HepG2 (cell line): ENCODE results near the gene FRMD8. TPM values are rescaled to one million over a fixed set of nuclear protein-coding genes. Genes with fewer than 3 reads are reported as not detected.

Experiments
- ATAC-seq: fragments of 200-7000 bp; cut with Tn5 transposase; 3 replicates; pipeline ENCODE4 v1.9.1; 2020; ENCODE audit warnings: mild to moderate bottlenecking, moderate library complexity
- BruUV-seq: library from RNA; stranded (reverse); fragments of 400-500 nt; replicated peaks from 2 replicates; lab custom pipeline; 2021; lab: Mats Ljungman, UMichigan
- CTCF ChIA-PET: fragments of 300-600 bp; formaldehyde crosslinking; extraction: SDS; loops from one replicate; lab custom pipeline; 2021; ENCODE audit warnings: low total read pairs, inconsistent platforms, low intra/inter-chr PET ratio; lab: Yijun Ruan, JAX
- POLR2A ChIA-PET: fragments of 350-600 bp; sonication (Branson Sonifier 250); formaldehyde crosslinking; loops from one replicate; lab custom pipeline; 2020; ENCODE audit warnings: antibody characterized with exemption, inconsistent platforms; lab: Yijun Ruan, JAX
- DNase-seq: peaks from one replicate; pipeline ENCODE4 v3.0.0-alpha.2; 2015; ENCODE audit warnings: low spot score
- FAIRE-seq: peaks from 3 replicates; lab custom pipeline; 2011; peaks lifted over from hg19 to GRCh38; lab: Jason Lieb, UNC
- H2AFZ ChIP-seq: one replicate; pipeline ENCODE4 v1.6.1; 2011; ENCODE audit warnings: low read length, inconsistent platforms
- H3K27ac ChIP-seq: fragments of 300-600 bp; 3 replicates; pipeline ENCODE4 v1.8.0; 2011; ENCODE audit warnings: mixed run types, mild to moderate bottlenecking, mixed read lengths, low read length, inconsistent platforms; ENCODE audit not compliant: insufficient read depth; ENCODE audit errors: extremely low read length
- H3K27me3 ChIP-seq, 2 experiments: fragments of 200-600 bp in 1 of 2; 2 replicates in 1 of 2; 3 replicates in 1 of 2; pipeline versions ENCODE4 v1.6.0 to v1.8.0; 2011; ENCODE audit warnings: low read length in 2 of 2, mild to moderate bottlenecking in 2 of 2, moderate library complexity in 2 of 2, inconsistent platforms in 1 of 2; ENCODE audit not compliant: insufficient read depth in 2 of 2, control insufficient read depth in 1 of 2
- H3K36me3 ChIP-seq, 2 experiments: fragments of 200-600 bp in 1 of 2; replicated peaks in 1 of 2; 2 replicates in 1 of 2; 3 replicates in 1 of 2; pipeline versions ENCODE4 v1.5.1 to v1.8.0; 2011; ENCODE audit warnings: low read length in 2 of 2, inconsistent platforms in 1 of 2; ENCODE audit not compliant: insufficient read depth in 2 of 2, control insufficient read depth in 1 of 2
- H3K4me1 ChIP-seq: 2 replicates; pipeline ENCODE4 v1.5.1; 2012; ENCODE audit warnings: low read length, inconsistent platforms; ENCODE audit not compliant: insufficient read depth
- H3K4me2 ChIP-seq: 2 replicates; pipeline ENCODE4 v1.6.0; 2011; ENCODE audit warnings: low read depth, low read length, inconsistent platforms
- H3K4me3 ChIP-seq, 3 experiments: fragments of 200-600 bp in 1 of 3; sonication (generic), shearing (Covaris generic) in 1 of 3; replicated peaks in 1 of 3; 2 replicates each; pipeline ENCODE4 v1.5.1; 2011 to 2016; ENCODE audit warnings: low read length in 3 of 3, inconsistent platforms in 2 of 3, low read depth in 2 of 3, mild to moderate bottlenecking in 2 of 3, control low read depth in 1 of 3, mixed read lengths in 1 of 3; ENCODE audit not compliant: insufficient read depth in 1 of 3
- H3K79me2 ChIP-seq: one replicate; pipeline ENCODE4 v1.6.1; 2011; ENCODE audit warnings: low read length, inconsistent platforms; ENCODE audit not compliant: insufficient read depth
- H3K9ac ChIP-seq: 2 replicates; pipeline ENCODE4 v1.6.0; 2011; ENCODE audit warnings: mild to moderate bottlenecking, low read depth, low read length, inconsistent platforms; ENCODE audit not compliant: insufficient read depth
- H3K9me3 ChIP-seq: 2 replicates; pipeline ENCODE4 v1.5.1; 2012; ENCODE audit warnings: mild to moderate bottlenecking, low read length
- H4K20me1 ChIP-seq: 2 replicates; pipeline ENCODE4 v1.6.0; 2011; ENCODE audit warnings: inconsistent platforms, mild to moderate bottlenecking, low read length, moderate library complexity; ENCODE audit not compliant: insufficient read depth
- BHLHE40 ChIP-seq: IDR thresholded peaks from 2 replicates; pipeline ENCODE4 v1.6.1; 2011; ENCODE audit warnings: low read length, improper control_type of control experiment
- ZNF33B ChIP-seq: sonication (generic); formaldehyde crosslinking; IDR thresholded peaks from 2 replicates; pipeline ENCODE4 v1.5.1; 2020; ENCODE audit warnings: mild to moderate bottlenecking, missing genetic modification reagents
- ZNF644 ChIP-seq: IDR thresholded peaks from 2 replicates; pipeline ENCODE4 v1.6.1; 2016; ENCODE audit warnings: low read depth
- WGBS: methylation state at CpG from one replicate; pipeline ENCODE4 v1.1.6; 2017; ENCODE audit warnings: low lambda C conversion rate; 5-methylcytosine and 5-hydroxymethylcytosine counted together
- in situ Hi-C: cut with HindIII; loops from 2 replicates; pipeline ENCODE4 v1.10.0; 2017; ENCODE audit warnings: low pct_unique_long_range_greater_than_20kb; ENCODE audit not compliant: extremely low pct_ligation_motif_present
- intact Hi-C: fragments of 100-400 bp; cut with micrococcal nuclease; formaldehyde crosslinking; loops from one replicate; pipeline ENCODE4 v1.10.0; 2022; ENCODE audit not compliant: unreplicated experiment
- polyA plus RNA-seq, 8 experiments: library from polyadenylated mRNA; depleted of rRNA in 3 of 8; stranded (reverse) in 7 of 8; unstranded in 1 of 8; fragments of >200 nt; fragmentation: Illumina TruSeq in 4 of 8; extraction: Trizol in 4 of 8; gene quantifications; 2 replicates each; pipeline versions ENCODE4 v1.2.1 to v1.2.3, GENCODE V29; 2011 to 2016; ENCODE audit warnings: low read depth in 4 of 8, missing spikeins in 1 of 8, mixed read lengths in 1 of 8; ENCODE audit not compliant: insufficient read depth in 1 of 8
- total RNA-seq, 5 experiments: library from RNA; depleted of rRNA; stranded (reverse); fragments of >200 nt; fragmentation: Illumina TruSeq; extraction: Trizol; gene quantifications; 2 replicates each; pipeline ENCODE4 v1.2.3, GENCODE V29; 2016; ENCODE audit warnings: low read depth in 1 of 5
- TF ChIP-seq, protein P1 (sequence below): sonication (generic); formaldehyde crosslinking; IDR thresholded peaks from 2 replicates; pipeline ENCODE4 v1.8.0; 2022; ENCODE audit warnings: mild to moderate bottlenecking, missing genetic modification reagents, moderate library complexity
- TF ChIP-seq, protein P2 (sequence below): sonication (generic); formaldehyde crosslinking; IDR thresholded peaks from 2 replicates; pipeline ENCODE4 v1.5.1; 2020; ENCODE audit warnings: missing genetic modification reagents, mild to moderate bottlenecking, borderline replicate concordance
- TF ChIP-seq, protein P3 (sequence below): sonication (generic); formaldehyde crosslinking; IDR thresholded peaks from 2 replicates; pipeline ENCODE4 v1.4.0; 2020; ENCODE audit warnings: missing genetic modification reagents, borderline replicate concordance
- TF ChIP-seq, protein P4 (sequence below): sonication (generic); formaldehyde crosslinking; IDR thresholded peaks from 2 replicates; pipeline ENCODE4 v1.5.0; 2020; ENCODE audit warnings: mild to moderate bottlenecking, missing genetic modification reagents

The FRMD8 gene
- total and polyA plus RNA-seq, 2 of the 13 experiments (the other 11 are each of a cell fraction or from before 2014, with no cell fraction given): 5.8 to 20.6 TPM

DNA sequence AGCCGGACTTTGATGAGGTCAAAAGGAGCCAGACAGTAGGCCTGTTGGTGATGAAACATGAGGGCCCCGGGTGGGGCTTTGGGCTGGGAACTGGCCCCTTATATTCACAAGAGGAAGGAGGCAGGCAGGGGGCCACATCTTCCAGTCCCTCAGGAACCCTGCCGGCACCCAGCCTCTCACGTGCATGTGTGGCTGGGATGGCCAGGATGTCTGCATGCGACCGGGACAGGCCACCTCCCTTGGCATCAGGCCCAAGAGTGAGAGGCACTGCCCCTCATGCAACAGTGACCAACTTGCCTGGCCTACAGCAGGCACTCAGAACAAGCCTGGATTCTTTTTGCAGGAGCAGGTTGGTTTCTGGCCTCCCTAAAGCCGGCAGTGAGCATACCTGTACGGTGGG is 9.4 kb upstream of the FRMD8 start:
- Histone ChIP-seq H3K9me3 (no peaks in the 10 kb centered on the region), H3K79me2 (no peaks in the 10 kb centered on the region)
- TF ChIP-seq, protein P1, sequence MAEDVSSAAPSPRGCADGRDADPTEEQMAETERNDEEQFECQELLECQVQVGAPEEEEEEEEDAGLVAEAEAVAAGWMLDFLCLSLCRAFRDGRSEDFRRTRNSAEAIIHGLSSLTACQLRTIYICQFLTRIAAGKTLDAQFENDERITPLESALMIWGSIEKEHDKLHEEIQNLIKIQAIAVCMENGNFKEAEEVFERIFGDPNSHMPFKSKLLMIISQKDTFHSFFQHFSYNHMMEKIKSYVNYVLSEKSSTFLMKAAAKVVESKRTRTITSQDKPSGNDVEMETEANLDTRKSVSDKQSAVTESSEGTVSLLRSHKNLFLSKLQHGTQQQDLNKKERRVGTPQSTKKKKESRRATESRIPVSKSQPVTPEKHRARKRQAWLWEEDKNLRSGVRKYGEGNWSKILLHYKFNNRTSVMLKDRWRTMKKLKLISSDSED: no peak
- TF ChIP-seq, protein P2, sequence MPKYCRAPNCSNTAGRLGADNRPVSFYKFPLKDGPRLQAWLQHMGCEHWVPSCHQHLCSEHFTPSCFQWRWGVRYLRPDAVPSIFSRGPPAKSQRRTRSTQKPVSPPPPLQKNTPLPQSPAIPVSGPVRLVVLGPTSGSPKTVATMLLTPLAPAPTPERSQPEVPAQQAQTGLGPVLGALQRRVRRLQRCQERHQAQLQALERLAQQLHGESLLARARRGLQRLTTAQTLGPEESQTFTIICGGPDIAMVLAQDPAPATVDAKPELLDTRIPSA: no peak
- TF ChIP-seq BHLHE40 (0 out of 2 replicates have a peak, but pooled peaks have one; percentile 36), ZNF644 (CRISPR knock-in tag) (no peak), ZNF33B (CRISPR knock-in tag) (no peak)
- TF ChIP-seq, protein P3, sequence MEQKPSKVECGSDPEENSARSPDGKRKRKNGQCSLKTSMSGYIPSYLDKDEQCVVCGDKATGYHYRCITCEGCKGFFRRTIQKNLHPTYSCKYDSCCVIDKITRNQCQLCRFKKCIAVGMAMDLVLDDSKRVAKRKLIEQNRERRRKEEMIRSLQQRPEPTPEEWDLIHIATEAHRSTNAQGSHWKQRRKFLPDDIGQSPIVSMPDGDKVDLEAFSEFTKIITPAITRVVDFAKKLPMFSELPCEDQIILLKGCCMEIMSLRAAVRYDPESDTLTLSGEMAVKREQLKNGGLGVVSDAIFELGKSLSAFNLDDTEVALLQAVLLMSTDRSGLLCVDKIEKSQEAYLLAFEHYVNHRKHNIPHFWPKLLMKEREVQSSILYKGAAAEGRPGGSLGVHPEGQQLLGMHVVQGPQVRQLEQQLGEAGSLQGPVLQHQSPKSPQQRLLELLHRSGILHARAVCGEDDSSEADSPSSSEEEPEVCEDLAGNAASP: no peak
- TF ChIP-seq, protein P4, sequence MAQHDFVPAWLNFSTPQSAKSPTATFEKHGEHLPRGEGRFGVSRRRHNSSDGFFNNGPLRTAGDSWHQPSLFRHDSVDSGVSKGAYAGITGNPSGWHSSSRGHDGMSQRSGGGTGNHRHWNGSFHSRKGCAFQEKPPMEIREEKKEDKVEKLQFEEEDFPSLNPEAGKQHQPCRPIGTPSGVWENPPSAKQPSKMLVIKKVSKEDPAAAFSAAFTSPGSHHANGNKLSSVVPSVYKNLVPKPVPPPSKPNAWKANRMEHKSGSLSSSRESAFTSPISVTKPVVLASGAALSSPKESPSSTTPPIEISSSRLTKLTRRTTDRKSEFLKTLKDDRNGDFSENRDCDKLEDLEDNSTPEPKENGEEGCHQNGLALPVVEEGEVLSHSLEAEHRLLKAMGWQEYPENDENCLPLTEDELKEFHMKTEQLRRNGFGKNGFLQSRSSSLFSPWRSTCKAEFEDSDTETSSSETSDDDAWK (CRISPR knock-in tag): no peak
- TF ChIP-seq, all 625 proteins: peak for 1
- H3K4me1 ChIP-seq: peaks cover 85% of the 10 kb centered on the region
- intact Hi-C loops (no loop called here), in situ Hi-C loops (no loop called here)
- 44% methylated on average over 5 of the region's 8 CpGs for WGBS
- H3K9ac ChIP-seq: no peak overlapping the region
- ChIA-PET POLR2A (no interaction called here), CTCF (no interaction called here)
- ATAC-seq (no peak), FAIRE-seq (no peak), DNase-seq (no peak)
- no peak overlapping the region for H2AFZ ChIP-seq
- H3K27ac ChIP-seq: no peak overlapping the region
- no peak overlapping the region for H3K4me3 ChIP-seq
- no TSS peak for BruUV-seq
- no peaks in the 10 kb centered on the region for H3K36me3 ChIP-seq
- no peaks in the 10 kb centered on the region for H4K20me1 ChIP-seq
- H3K27me3 ChIP-seq: peaks cover 0 to 2% of the 10 kb centered on the region in 2 experiments; a peak in 2 of 5 replicates
- no peak overlapping the region for H3K4me2 ChIP-seq
